ENCODE results near the gene KCNH6. TPM values are rescaled to one million over a fixed set of nuclear protein-coding genes. Genes with fewer than 3 reads are reported as not detected.

KCNH6 gene
- total RNA-seq, 1 donor from 2014 or later: 13.2 TPM

DNA sequence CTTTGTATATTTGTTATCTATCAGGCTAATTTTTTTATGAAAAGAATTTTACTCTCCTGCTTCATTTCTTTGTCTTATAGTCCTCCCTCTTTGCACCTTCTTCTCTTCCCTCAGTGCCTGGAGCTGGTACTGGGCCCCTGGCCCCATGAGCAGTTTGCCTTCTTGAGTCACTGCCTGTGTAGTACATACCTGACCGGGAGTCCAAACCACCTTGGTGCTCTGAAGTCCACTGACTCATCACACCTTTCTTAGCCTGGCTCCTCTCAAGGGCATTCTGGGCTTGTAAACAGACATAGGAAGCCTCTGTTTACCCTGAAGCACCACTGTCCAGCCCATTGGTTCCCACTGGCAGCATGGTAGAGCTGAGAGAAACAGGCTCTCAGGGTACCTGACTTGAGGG, 66.5 kb downstream of the KCNH6 start:
- no peak for TF ChIP-seq CTCF (IDR thresholded peaks at IDR 0.05; ENCODE audit: unreplicated experiment)
- DNase-seq (ENCODE audit: low spot score, unreplicated experiment): no peak
- no peak overlapping the region for H3K27ac Mint-ChIP-seq
- H3K4me3 Mint-ChIP-seq (ENCODE audit: low read depth): no peak overlapping the region
- no peaks in the 10 kb centered on the region for H3K27me3 Mint-ChIP-seq
- no peaks in the 10 kb centered on the region for H3K4me1 Mint-ChIP-seq (ENCODE audit: low read depth)
- no peaks in the 10 kb centered on the region for H3K9me3 Mint-ChIP-seq (ENCODE audit: low read depth)
- H3K36me3 Mint-ChIP-seq (ENCODE audit: insufficient read depth): peaks cover 19% of the 10 kb centered on the region

GRCh38 chr17:63592797-63593196, 69.6 kb downstream of the KCNH6 start:
- no peaks in the 10 kb centered on the region for H3K27me3 Mint-ChIP-seq
- H3K4me3 Mint-ChIP-seq (ENCODE audit: low read depth): no peak overlapping the region
- no peaks in the 10 kb centered on the region for H3K4me1 Mint-ChIP-seq (ENCODE audit: low read depth)
- H3K9me3 Mint-ChIP-seq (ENCODE audit: low read depth): no peaks in the 10 kb centered on the region
- H3K36me3 Mint-ChIP-seq (ENCODE audit: insufficient read depth): peaks cover 11% of the 10 kb centered on the region
- H3K27ac Mint-ChIP-seq: no peak overlapping the region
- no peak for TF ChIP-seq CTCF (IDR thresholded peaks at IDR 0.05; ENCODE audit: unreplicated experiment)
- DNase-seq (ENCODE audit: low spot score, unreplicated experiment): no peak

GRCh38 chr17:63595132-63595531, 72.0 kb downstream of the KCNH6 start:
- H3K9me3 Mint-ChIP-seq (ENCODE audit: low read depth): no peaks in the 10 kb centered on the region
- H3K36me3 Mint-ChIP-seq (ENCODE audit: insufficient read depth): peaks cover 3% of the 10 kb centered on the region
- H3K4me1 Mint-ChIP-seq (ENCODE audit: low read depth): peaks cover under 1% of the 10 kb centered on the region
- H3K4me3 Mint-ChIP-seq (ENCODE audit: low read depth): no peak overlapping the region
- no peaks in the 10 kb centered on the region for H3K27me3 Mint-ChIP-seq
- no peak for TF ChIP-seq CTCF (IDR thresholded peaks at IDR 0.05; ENCODE audit: unreplicated experiment)
- no peak overlapping the region for H3K27ac Mint-ChIP-seq
- no peak for DNase-seq (ENCODE audit: low spot score, unreplicated experiment)

Other genes starting within 250 kb of the KCNH6 start
- 34.5 and 37.3 TPM in 2 replicates for gene CYB561, start 77.1 kb upstream of the KCNH6 start, total RNA-seq
- 6.4 and 6.8 TPM in 2 replicates for gene ACE, start 46.3 kb upstream of the KCNH6 start, total RNA-seq
- 134 and 135 TPM in 2 replicates for gene DCAF7, start 27.1 kb downstream of the KCNH6 start, total RNA-seq
- 18.2 and 19.2 TPM in 2 replicates for gene TACO1, start 77.5 kb downstream of the KCNH6 start, total RNA-seq
- gene MAP3K3, start 99.1 kb downstream of the KCNH6 start, total RNA-seq: 19.1 and 22.0 TPM in 2 replicates
- 109 and 113 TPM in 2 replicates for gene LIMD2, start 176.8 kb downstream of the KCNH6 start, total RNA-seq
- 49.7 and 52.0 TPM in 2 replicates for gene STRADA, start 218.4 kb downstream of the KCNH6 start, total RNA-seq